BLaER1 treated with 17β-estradiol and CSF1 and Interleukin-3, amounts not matched to agents 10 nM and 100 nM (cell line): ENCODE measurements around the gene GALNT9.

ENCODE experiments used
- H3K27ac ChIP-seq, 11 experiments: shearing (Covaris generic); formaldehyde crosslinking; 2 replicates each; pipeline ENCODE4 v1.8.1; 2022
- H3K27me3 ChIP-seq, 11 experiments: shearing (Covaris generic); formaldehyde crosslinking; 2 replicates each; pipeline ENCODE4 v1.8.1; 2022
- H3K36me3 ChIP-seq, 11 experiments: shearing (Covaris generic); formaldehyde crosslinking; 2 replicates each; pipeline ENCODE4 v1.8.1; 2022
- H3K4me1 ChIP-seq, 10 experiments: shearing (Covaris generic); formaldehyde crosslinking; 2 replicates each; pipeline ENCODE4 v1.8.1; 2022
- H3K4me2 ChIP-seq, 11 experiments: shearing (Covaris generic); formaldehyde crosslinking; 2 replicates each; pipeline ENCODE4 v1.8.1; 2022
- H3K4me3 ChIP-seq, 10 experiments: shearing (Covaris generic); formaldehyde crosslinking; 2 replicates each; pipeline ENCODE4 v1.8.1; 2022
- H3K9ac ChIP-seq, 11 experiments: shearing (Covaris generic); formaldehyde crosslinking; 2 replicates each; pipeline ENCODE4 v1.8.1; 2022
- H3K9me3 ChIP-seq, 11 experiments: shearing (Covaris generic); formaldehyde crosslinking; replicated peaks in 1 of 11; 2 replicates each; pipeline ENCODE4 v1.8.1; 2022
- H4K20me1 ChIP-seq, 11 experiments: shearing (Covaris generic); formaldehyde crosslinking; 2 replicates each; pipeline ENCODE4 v1.8.1; 2022
- Cebpa-rat ChIP-seq, 11 experiments: shearing (Covaris generic); IDR thresholded peaks; 2 replicates each; pipeline ENCODE4 v1.8.1; 2022

The GALNT9 gene

DNA sequence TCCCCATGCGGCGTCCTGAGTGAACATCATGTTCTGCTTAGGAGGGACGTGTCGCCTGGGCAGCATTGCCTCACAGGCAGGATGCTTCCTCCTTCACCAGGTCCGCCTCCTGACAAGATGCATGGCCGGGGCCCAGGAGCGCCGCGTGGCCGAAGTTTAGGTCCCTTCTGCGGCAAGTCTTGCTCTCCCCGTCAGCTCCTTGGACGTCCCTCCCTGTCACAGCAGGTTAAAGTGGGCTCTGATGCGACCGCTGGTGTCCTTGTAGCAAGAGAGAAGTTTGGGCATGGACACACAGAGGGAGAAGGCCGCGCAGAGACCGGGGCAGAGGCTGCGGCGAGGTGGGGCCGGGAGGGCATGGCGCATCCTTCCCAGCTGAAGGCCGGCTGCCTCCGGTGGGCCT is 9.4 kb upstream of the GALNT9 start:
- no peak overlapping the region for H3K27ac ChIP-seq
- 0 out of 22 replicates have a peak, but pooled peaks cover 0 to 6% (median 0%) of the 10 kb centered on the region in 11 experiments for H4K20me1 ChIP-seq
- peaks cover 25 to 41% (median 36%) of the 10 kb centered on the region in 10 experiments for H3K4me1 ChIP-seq
- H3K4me3 ChIP-seq: no peak overlapping the region
- peaks cover 0 to 14% (median 5%) of the 10 kb centered on the region in 11 experiments; a peak in 14 of 22 replicates for H3K27me3 ChIP-seq
- TF ChIP-seq Cebpa-rat (IDR thresholded peaks at IDR 0.05): no peak
- peaks cover 0 to 18% (median 10%) of the 10 kb centered on the region in 11 experiments; a peak in 11 of 22 replicates for H3K9me3 ChIP-seq
- H3K4me2 ChIP-seq: no peak overlapping the region
- H3K9ac ChIP-seq: no peak overlapping the region
- H3K36me3 ChIP-seq: no peaks in the 10 kb centered on the region

DNA sequence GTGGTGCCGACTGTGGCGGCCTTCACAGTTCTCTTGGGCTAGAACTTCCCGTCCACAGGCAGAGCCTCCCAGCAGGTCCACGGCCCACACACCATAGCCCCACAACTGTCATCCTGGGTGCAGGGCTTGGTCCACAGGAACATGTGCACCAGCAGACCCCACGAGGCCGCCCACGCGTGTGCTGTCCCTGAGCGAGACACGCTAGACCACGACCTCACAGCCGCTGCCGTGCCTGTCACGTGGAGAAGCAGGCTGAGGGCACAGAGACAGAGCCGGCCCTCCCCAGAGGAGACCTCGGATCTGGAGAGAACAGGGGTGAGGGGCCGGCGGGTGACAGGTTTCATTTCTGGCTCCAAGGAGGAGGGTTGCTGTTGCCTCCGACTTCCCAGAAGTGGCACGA is 8.9 kb upstream of the GALNT9 start:
- H4K20me1 ChIP-seq: 0 out of 22 replicates have a peak, but pooled peaks cover 0 to 6% (median 0%) of the 10 kb centered on the region in 11 experiments
- no peak overlapping the region for H3K9ac ChIP-seq
- H3K4me1 ChIP-seq: peaks cover 21 to 36% (median 32%) of the 10 kb centered on the region in 10 experiments
- H3K9me3 ChIP-seq: peaks cover under 1 to 22% (median 12%) of the 10 kb centered on the region in 11 experiments; a peak in 19 of 22 replicates
- no peak overlapping the region for H3K27ac ChIP-seq
- H3K4me3 ChIP-seq: no peak overlapping the region
- H3K27me3 ChIP-seq: peaks cover 0 to 10% (median 0%) of the 10 kb centered on the region in 11 experiments; a peak in 7 of 22 replicates
- no peak overlapping the region for H3K4me2 ChIP-seq
- H3K36me3 ChIP-seq: no peaks in the 10 kb centered on the region
- TF ChIP-seq Cebpa-rat (IDR thresholded peaks at IDR 0.05): no peak

DNA sequence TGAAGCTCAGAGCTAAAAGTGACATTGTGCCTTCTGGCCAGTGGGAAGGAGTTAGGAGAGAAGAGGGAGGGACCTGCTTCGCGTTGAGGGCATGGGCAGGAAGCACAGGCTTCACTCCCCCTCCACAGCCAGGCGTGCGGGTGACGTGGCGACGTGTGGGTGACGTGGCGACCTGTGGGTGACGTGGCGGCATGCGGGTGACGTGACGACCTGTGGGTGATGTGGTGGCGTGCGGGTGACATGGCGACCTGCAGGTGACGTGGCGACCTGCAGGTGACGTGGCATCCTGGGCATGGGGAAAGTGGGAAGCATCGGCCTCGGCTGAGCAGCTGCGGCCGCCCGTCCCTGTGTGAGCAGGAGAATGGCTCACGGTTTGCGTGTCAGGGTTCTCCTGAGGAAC is 8.2 kb upstream of the GALNT9 start:
- Histone ChIP-seq H4K20me1 (0 out of 22 replicates have a peak, but pooled peaks cover 0 to 6% (median 0%) of the 10 kb centered on the region in 11 experiments), H3K4me3 (no peak overlapping the region), H3K27ac (no peak overlapping the region), H3K36me3 (no peaks in the 10 kb centered on the region), H3K9ac (no peak overlapping the region), H3K4me2 (peak overlapping the region in 4 of 11 experiments; percentile 9 to 24 (median 20); a peak in 2 of 22 replicates), H3K4me1 (peaks cover 13 to 29% (median 24%) of the 10 kb centered on the region in 10 experiments), H3K27me3 (peaks cover 0 to 10% (median 0%) of the 10 kb centered on the region in 11 experiments; a peak in 5 of 22 replicates), H3K9me3 (peaks cover 8 to 30% (median 19%) of the 10 kb centered on the region in 11 experiments)
- TF ChIP-seq Cebpa-rat (IDR thresholded peaks at IDR 0.05): no peak

DNA sequence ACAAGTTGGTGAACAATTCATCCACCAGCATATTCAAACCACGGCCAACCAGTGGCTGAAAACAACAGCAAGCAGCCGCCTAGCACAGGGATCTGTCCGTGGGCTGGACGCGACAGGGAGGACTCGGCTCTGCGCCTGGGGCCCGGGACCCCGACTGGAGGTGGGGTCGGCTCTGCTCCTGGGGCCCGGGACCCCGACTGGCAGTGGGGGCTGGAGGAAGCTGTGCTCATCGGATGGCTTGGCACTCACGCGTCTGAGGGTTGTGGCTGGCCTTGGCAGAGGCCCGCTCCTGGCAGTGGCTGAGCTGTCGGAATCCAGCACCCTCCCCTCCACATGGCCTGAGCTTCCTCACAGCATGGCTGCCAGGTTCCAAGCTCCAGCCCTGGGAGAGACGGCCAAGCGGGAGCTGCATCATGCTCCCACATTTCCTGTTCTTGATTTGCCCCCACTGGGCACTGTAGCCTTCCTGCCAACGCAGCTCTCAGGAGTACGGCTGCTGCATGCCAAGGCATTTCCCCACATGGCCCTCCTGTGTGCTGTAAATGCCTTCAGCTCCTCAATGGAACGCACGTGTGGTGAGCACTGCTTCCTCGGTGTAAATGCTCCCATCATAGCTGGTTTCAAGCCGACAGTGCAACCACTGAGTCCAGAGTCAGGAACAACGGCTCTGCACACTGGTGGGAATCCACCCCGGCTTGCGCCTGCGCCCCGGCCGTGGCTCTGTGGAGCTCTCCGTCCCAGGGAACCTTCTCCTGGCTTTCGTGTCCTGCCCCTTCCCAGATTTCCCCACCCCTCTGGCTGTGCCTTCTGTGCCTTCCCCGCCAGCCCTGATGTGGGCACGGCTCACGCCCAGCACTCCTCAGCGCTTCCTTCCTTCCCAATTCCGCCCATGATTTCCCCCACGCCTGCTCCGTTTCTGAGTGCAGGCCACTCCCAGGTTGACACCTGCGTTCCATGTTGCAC is 7.3 kb upstream of the GALNT9 start:
- Histone ChIP-seq H3K4me2 (peak overlapping the region in 7 of 11 experiments; percentile 9 to 30 (median 18); a peak in 7 of 22 replicates), H3K9me3 (peaks cover 13 to 36% (median 24%) of the 10 kb centered on the region in 11 experiments)

DNA sequence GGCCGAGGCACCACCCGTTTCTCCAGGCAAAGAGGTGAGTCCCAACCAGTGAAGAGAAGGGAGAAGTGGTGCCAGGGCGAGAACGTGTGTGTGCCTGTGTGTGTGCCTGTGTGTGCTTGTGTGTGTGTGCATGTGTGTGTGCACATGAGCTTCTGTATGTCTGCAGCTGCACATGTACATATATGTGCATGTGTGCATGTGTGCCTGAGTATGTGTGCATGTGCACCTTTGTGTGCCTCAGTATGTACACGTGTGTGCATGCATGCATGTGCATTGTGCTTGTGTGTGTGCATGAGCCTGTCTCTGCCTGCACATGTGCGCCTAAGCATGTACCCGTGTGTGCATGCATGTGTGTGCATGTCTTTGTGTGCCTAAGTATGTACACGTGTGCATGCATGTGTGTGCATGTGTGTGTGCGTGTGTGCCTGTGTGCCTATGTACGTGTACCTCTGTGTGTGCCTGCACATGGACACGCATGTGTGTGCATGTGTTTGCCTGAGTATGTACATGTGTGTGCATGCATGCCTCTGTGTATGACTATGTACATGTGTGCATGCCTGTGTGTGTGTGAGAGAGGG is 5.9 kb upstream of the GALNT9 start:
- H3K4me3 ChIP-seq: no peak overlapping the region
- H3K27ac ChIP-seq: no peak overlapping the region
- H4K20me1 ChIP-seq: 0 out of 22 replicates have a peak, but pooled peaks cover 0 to 3% (median 0%) of the 10 kb centered on the region in 11 experiments
- H3K27me3 ChIP-seq: peaks cover 5 to 17% (median 10%) of the 10 kb centered on the region in 11 experiments; a peak in 21 of 22 replicates
- no peak for TF ChIP-seq Cebpa-rat (IDR thresholded peaks at IDR 0.05)
- H3K9ac ChIP-seq: no peak overlapping the region
- peaks cover 13 to 27% (median 19%) of the 10 kb centered on the region in 11 experiments for H3K9me3 ChIP-seq
- H3K4me1 ChIP-seq: peaks cover 0 to 14% (median 10%) of the 10 kb centered on the region in 10 experiments; a peak in 12 of 20 replicates
- no peak overlapping the region for H3K4me2 ChIP-seq
- H3K36me3 ChIP-seq: no peaks in the 10 kb centered on the region

More for the DNA sequence above, 7.3 kb upstream of the GALNT9 start:
- H3K4me3 ChIP-seq: no peak overlapping the region
- H3K9ac ChIP-seq: no peak overlapping the region
- peaks cover 0 to 5% (median 0%) of the 10 kb centered on the region in 11 experiments; a peak in 4 of 22 replicates for H3K27me3 ChIP-seq
- TF ChIP-seq Cebpa-rat (IDR thresholded peaks at IDR 0.05): no peak
- no peaks in the 10 kb centered on the region for H3K36me3 ChIP-seq
- 0 out of 22 replicates have a peak, but pooled peaks cover 0 to 6% (median 0%) of the 10 kb centered on the region in 11 experiments for H4K20me1 ChIP-seq
- H3K27ac ChIP-seq: no peak overlapping the region
- peaks cover 5 to 20% (median 16%) of the 10 kb centered on the region in 10 experiments for H3K4me1 ChIP-seq

DNA sequence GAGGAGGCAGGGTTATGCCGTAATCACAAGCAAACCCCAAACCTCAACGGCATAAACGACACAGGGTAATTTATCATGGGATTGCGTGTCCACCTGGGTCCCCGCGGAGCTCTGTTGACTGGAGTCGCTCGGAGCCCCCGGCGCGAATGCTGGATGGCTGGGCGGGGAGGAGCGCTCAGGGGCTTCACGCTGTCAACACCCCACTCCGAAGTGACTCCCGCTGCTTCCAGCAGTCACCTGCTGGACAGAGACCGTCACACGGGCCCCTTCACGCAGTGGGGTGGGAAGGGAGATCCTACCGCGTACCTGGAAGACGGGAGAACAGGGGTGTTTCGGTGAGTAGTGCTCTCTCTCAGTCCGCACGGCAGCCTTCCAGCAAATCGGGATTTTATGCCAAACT is 4.4 kb upstream of the GALNT9 start:
- Histone ChIP-seq H3K4me2 (no peak overlapping the region), H3K4me1 (peaks cover 4 to 17% (median 14%) of the 10 kb centered on the region in 10 experiments), H3K9me3 (peaks cover 12 to 24% (median 16%) of the 10 kb centered on the region in 11 experiments; a peak in 21 of 22 replicates), H3K9ac (no peak overlapping the region), H3K4me3 (no peak overlapping the region), H4K20me1 (no peaks in the 10 kb centered on the region; a peak in 1 of 22 replicates), H3K27ac (no peak overlapping the region), H3K36me3 (no peaks in the 10 kb centered on the region), H3K27me3 (peaks cover 15 to 29% (median 22%) of the 10 kb centered on the region in 11 experiments)
- TF ChIP-seq Cebpa-rat (IDR thresholded peaks at IDR 0.05): no peak

DNA sequence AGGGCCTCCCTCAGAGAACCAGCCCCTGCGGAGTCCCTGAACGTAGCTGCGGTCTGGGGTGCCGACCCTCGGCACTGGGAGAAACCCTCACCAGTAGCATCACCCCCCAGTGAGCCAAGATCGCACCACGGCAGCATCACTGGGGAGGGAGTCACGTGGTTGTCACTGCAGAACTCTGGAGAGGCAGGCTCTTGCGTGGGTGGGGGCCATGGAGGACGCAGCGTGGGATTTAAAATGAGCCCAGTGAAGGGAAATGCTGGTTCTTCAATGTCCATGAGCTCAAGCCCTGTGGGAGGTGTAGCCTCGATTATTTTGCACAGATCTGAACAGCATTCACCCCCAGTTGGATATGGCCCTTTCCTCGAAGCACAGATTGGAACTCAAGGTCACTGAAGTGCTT is 3.9 kb upstream of the GALNT9 start:
- Histone ChIP-seq H3K4me1 (peaks cover 9 to 22% (median 19%) of the 10 kb centered on the region in 10 experiments), H3K27me3 (peaks cover 20 to 34% (median 27%) of the 10 kb centered on the region in 11 experiments), H3K36me3 (no peaks in the 10 kb centered on the region), H3K4me2 (no peak overlapping the region), H3K4me3 (no peak overlapping the region), H3K9me3 (peaks cover 12 to 24% (median 16%) of the 10 kb centered on the region in 11 experiments; a peak in 21 of 22 replicates), H3K27ac (no peak overlapping the region), H4K20me1 (peaks cover 0 to 1% (median 0%) of the 10 kb centered on the region in 11 experiments; a peak in 2 of 22 replicates), H3K9ac (no peak overlapping the region)
- no peak for TF ChIP-seq Cebpa-rat (IDR thresholded peaks at IDR 0.05)

DNA sequence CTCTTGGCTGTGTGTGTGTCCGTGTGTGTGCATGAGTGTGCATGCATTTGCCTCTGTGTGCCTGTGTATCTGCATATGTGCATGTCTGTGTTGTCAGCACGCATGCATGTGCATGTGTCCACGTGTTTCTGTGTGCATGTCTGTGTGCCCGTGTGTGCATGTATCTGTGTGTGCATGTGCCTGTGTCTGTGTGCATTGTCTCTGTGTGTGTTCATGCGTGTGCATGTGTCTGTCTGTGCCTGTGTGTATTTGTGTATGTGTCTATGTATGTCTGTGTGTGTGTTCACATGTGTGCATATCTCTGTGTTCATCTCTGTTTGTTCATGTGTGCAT is 1.1 kb upstream of the GALNT9 start:
- Histone ChIP-seq H3K27me3 (peaks cover 20 to 37% (median 28%) of the 10 kb centered on the region in 11 experiments), H3K27ac (no peak overlapping the region), H4K20me1 (peaks cover 0 to 5% (median 0%) of the 10 kb centered on the region in 11 experiments; a peak in 2 of 22 replicates), H3K9ac (no peak overlapping the region), H3K4me3 (no peak overlapping the region), H3K4me2 (no peak overlapping the region), H3K36me3 (no peaks in the 10 kb centered on the region), H3K4me1 (peaks cover 35 to 37% (median 37%) of the 10 kb centered on the region in 10 experiments), H3K9me3 (peaks cover 12 to 24% (median 16%) of the 10 kb centered on the region in 11 experiments; a peak in 21 of 22 replicates)
- TF ChIP-seq Cebpa-rat (IDR thresholded peaks at IDR 0.05): no peak
